GM12874 (cell line): ENCODE results near the gene TMEM89.

Experiments used
- TF ChIP-seq, protein P1 (sequence below): IDR thresholded peaks from 2 replicates; pipeline ENCODE4 v1.5.1; 2011; ENCODE audit warnings: low read depth, mild to moderate bottlenecking, control low read depth, low read length, moderate library complexity; ENCODE audit not compliant: insufficient read depth

Gene TMEM89

DNA sequence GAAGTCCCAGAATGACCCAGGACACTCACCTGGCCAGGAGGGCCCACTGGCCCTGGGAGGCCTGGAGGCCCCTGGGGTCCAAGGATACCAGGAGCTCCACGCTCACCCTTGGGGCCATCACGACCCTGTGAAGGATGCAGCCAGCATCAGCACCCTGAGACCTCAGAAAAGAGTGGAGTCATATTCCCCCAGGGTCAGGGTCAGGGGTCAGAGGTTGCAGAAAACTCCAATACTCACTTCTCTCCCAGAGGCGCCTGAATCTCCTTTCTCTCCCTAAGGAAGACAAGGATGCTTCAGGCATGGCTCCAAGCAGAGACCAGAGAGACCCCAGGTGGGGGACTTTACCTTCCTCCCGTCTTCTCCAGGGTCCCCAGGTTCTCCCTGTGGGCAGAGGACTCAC, 44.9 kb downstream of the TMEM89 start:
- TF ChIP-seq, protein P1, sequence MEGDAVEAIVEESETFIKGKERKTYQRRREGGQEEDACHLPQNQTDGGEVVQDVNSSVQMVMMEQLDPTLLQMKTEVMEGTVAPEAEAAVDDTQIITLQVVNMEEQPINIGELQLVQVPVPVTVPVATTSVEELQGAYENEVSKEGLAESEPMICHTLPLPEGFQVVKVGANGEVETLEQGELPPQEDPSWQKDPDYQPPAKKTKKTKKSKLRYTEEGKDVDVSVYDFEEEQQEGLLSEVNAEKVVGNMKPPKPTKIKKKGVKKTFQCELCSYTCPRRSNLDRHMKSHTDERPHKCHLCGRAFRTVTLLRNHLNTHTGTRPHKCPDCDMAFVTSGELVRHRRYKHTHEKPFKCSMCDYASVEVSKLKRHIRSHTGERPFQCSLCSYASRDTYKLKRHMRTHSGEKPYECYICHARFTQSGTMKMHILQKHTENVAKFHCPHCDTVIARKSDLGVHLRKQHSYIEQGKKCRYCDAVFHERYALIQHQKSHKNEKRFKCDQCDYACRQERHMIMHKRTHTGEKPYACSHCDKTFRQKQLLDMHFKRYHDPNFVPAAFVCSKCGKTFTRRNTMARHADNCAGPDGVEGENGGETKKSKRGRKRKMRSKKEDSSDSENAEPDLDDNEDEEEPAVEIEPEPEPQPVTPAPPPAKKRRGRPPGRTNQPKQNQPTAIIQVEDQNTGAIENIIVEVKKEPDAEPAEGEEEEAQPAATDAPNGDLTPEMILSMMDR = no peak

DNA sequence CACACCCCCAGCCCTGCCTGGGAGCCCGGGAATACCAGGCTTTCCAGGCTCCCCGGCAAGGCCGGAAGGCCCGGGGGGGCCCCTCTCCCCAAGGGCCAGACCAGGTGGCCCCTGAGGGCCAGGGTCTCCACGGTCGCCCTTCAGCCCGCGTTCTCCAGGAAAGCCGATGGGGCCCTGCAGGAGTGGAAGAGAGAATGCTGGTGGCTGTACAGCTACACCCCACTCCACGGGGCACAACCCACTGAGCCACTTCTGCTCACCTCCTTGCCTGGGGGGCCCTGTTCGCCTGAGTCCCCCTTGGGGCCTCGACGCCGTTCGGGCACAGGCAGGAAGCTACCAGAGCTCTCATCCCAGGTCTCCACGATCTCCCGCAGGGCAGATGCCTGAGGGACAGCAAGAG, 46.2 kb downstream of the TMEM89 start:
- TF ChIP-seq, protein P1 = no peak

DNA sequence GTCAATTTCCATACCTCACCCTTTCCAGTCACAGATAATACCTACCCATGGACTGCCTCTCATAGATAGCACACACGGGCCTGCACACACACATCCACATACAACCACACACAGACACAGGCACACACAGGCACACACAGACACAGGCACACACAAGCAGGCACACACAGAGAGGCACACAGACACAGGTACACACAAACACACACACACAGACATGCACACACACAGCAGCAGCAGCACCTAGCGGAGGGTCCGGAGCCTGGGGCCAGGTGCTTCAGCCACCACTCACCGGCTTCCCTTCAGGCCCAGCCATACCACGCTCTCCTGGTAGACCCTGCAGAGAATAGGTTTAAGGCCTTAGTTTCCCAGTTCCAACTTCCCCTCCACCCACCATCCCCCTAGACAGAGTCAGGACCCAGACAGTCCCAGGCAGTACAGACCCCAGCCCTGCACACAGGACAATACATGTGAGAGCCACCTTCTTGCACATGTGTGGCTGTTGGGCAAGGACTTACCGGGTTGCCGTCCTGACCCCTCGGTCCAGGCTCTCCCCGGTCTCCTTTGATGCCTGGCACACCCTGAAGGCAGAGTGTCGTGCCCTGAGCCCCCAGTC, 47.5 kb downstream of the TMEM89 start:
- TF ChIP-seq, protein P1 = no peak

DNA sequence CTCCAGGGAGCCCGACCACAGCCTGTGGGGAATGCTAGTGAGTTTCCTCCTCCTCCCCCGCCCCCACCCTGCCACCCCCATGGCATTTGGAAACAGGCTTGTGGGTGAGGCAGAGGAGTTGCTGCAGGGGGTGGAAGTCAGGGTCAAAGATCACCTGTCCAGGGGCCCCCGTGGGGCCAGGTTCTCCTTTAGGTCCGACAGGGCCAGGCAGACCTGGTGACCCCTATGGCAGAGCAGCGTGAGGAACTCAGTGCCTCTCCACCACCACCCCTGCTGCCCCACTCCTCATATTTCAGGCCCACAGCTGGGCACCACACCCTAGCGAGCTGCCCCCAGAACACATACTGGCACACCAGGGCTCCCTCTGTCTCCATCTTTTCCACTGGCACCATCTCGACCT, 49.1 kb downstream of the TMEM89 start:
- TF ChIP-seq, protein P1 = no peak

DNA sequence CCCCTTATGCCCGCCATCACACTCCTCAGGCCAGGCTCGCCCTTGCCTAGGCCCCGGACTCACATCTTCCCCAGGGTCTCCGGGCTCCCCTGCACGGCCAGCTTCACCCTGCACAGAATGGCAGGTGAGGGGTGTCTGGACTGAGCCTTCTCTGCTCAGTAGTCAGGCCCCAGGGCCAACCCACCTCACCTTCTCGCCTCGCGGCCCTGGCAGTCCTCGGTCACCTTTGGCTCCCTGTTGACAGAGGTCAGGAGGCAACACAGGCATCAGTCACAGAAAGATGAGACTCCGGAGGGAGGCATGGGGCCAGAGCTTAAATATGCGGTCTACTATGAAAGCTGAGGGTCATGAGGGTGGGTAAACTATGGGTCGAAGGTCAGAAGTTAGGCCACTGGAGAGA, 49.6 kb downstream of the TMEM89 start:
- TF ChIP-seq, protein P1 = no peak
